ENCODE data around the gene NT5DC4. TPM values are rescaled to one million over a fixed set of nuclear protein-coding genes. Genes with fewer than 3 reads are reported as not detected.
"Not testable (repeated sequence)": the region's sequence is repeated elsewhere in the genome, so short reads cannot be mapped to it uniquely, and the experiment has no call there.

Gene NT5DC4
- total RNA-seq, 2 experiments from 2014 or later = not detected

- Mint-ChIP-seq H3K27me3 (no peaks in the 10 kb centered on the region), H3K9me3 (peaks cover 3% of the 10 kb centered on the region), H3K27ac (no peak overlapping the region), H3K36me3 (ENCODE audit: low read depth) (no peaks in the 10 kb centered on the region), H3K4me1 (ENCODE audit: low read depth) (peaks cover 7% of the 10 kb centered on the region), H3K4me3 (no peak overlapping the region)
- DNase-seq (no peak), ATAC-seq (no peak)
- CTCF ChIA-PET = interaction anchor here (1.1 to 1.7 kb wide), 2 partner anchors 11 to 115 kb away, joined by 3 to 9 read pairs; no protein-coding TSS in a partner anchor
- TF ChIP-seq CTCF (IDR thresholded peaks at IDR 0.05) = no peak
- intact Hi-C loops (cut with micrococcal nuclease) = no loop called here
- POLR2A ChIA-PET = interaction anchor here (1.3 kb wide), 1 partner anchor 11 kb away, joined by 3 read pairs; no protein-coding TSS in a partner anchor
Measured at GRCh38 chr2:112714836-112715631, 5.8 kb upstream of the NT5DC4 start.

GRCh38 chr2:112716094-112716493, 4.7 kb upstream of the NT5DC4 start:
- H3K27me3 Mint-ChIP-seq; intact Hi-C loops (cut with micrococcal nuclease); H3K4me1 Mint-ChIP-seq (ENCODE audit: low read depth); DNase-seq; ATAC-seq; H3K9me3 Mint-ChIP-seq; POLR2A ChIA-PET; H3K27ac Mint-ChIP-seq; H3K4me3 Mint-ChIP-seq; H3K36me3 Mint-ChIP-seq (ENCODE audit: low read depth): not testable (repeated sequence)
- CTCF ChIA-PET = interaction anchor here (1.1 to 1.7 kb wide), 2 partner anchors 10 to 116 kb away, joined by 3 to 9 read pairs; no protein-coding TSS in a partner anchor

GRCh38 chr2:112716826-112717352, 3.9 kb upstream of the NT5DC4 start:
- ATAC-seq; intact Hi-C loops (cut with micrococcal nuclease); H3K4me3 Mint-ChIP-seq; CTCF ChIA-PET; H3K4me1 Mint-ChIP-seq (ENCODE audit: low read depth); H3K9me3 Mint-ChIP-seq; DNase-seq; H3K27me3 Mint-ChIP-seq; H3K27ac Mint-ChIP-seq; POLR2A ChIA-PET; H3K36me3 Mint-ChIP-seq (ENCODE audit: low read depth): not testable (repeated sequence)

GRCh38 chr2:112718863-112719370, 1.9 kb upstream of the NT5DC4 start:
- Mint-ChIP-seq H3K4me1 (ENCODE audit: low read depth) (no peaks in the 10 kb centered on the region), H3K4me3 (no peak overlapping the region), H3K27ac (no peak overlapping the region), H3K27me3 (no peaks in the 10 kb centered on the region), H3K9me3 (peaks cover 3% of the 10 kb centered on the region), H3K36me3 (ENCODE audit: low read depth) (no peaks in the 10 kb centered on the region)
- CTCF ChIA-PET = interaction anchor here (1.0 to 1.4 kb wide), 4 partner anchors 8 to 92 kb away, joined by 3 to 4 read pairs (median 3); no protein-coding TSS in a partner anchor
- POLR2A ChIA-PET = no interaction called here
- TF ChIP-seq CTCF (IDR thresholded peaks at IDR 0.05) = no peak
- no peak for ATAC-seq
- DNase-seq = no peak
- intact Hi-C loops (cut with micrococcal nuclease) = no loop called here

GRCh38 chr2:112721819-112722522, 1.2 kb downstream of the NT5DC4 start:
- no peak for TF ChIP-seq CTCF (IDR thresholded peaks at IDR 0.05)
- Mint-ChIP-seq H3K9me3 (peaks cover 3% of the 10 kb centered on the region), H3K36me3 (ENCODE audit: low read depth) (no peaks in the 10 kb centered on the region), H3K4me1 (ENCODE audit: low read depth) (peaks cover 3% of the 10 kb centered on the region), H3K4me3 (no peak overlapping the region), H3K27ac (no peak overlapping the region), H3K27me3 (no peaks in the 10 kb centered on the region)
- ATAC-seq (no peak), DNase-seq (no peak)
- ChIA-PET POLR2A (no interaction called here), CTCF (interaction anchor here (9.5 kb wide), 1 partner anchor 92 kb away, joined by 291 read pairs; no protein-coding TSS in a partner anchor)
- intact Hi-C loops (cut with micrococcal nuclease) = no loop called here
